HEK293 (cell line): ENCODE measurements around the gene INTS7.
"Not testable (repeated sequence)": the region's sequence is repeated elsewhere in the genome, so short reads cannot be mapped to it uniquely, and the experiment has no call there.

ENCODE experiments used
- CTCF ChIP-seq: fragments of 450-650 bp; formaldehyde crosslinking; IDR thresholded peaks from 2 replicates; pipeline ENCODE4 v1.5.1; 2016; ENCODE audit warnings: missing biosample characterization, missing genetic modification characterization
- ZFP37 ChIP-seq: fragments of 450-650 bp; formaldehyde crosslinking; IDR thresholded peaks from 2 replicates; pipeline ENCODE4 v1.5.1; 2016; ENCODE audit warnings: missing biosample characterization, missing genetic modification characterization
- ZNF398 ChIP-seq: fragments of 450-650 bp; formaldehyde crosslinking; IDR thresholded peaks from 2 replicates; pipeline ENCODE4 v1.5.1; 2017; ENCODE audit warnings: missing biosample characterization, missing genetic modification characterization
- ZNF707 ChIP-seq: fragments of 450-650 bp; formaldehyde crosslinking; IDR thresholded peaks from 2 replicates; pipeline ENCODE4 v1.5.1; 2016; ENCODE audit warnings: missing biosample characterization, missing genetic modification characterization
- ZNF776 ChIP-seq: fragments of 450-650 bp; formaldehyde crosslinking; IDR thresholded peaks from 2 replicates; pipeline ENCODE4 v1.5.0; 2017; ENCODE audit warnings: missing biosample characterization, missing genetic modification characterization, borderline replicate concordance
- TF ChIP-seq, protein P1 (sequence below): fragments of 450-650 bp; formaldehyde crosslinking; conservative IDR thresholded peaks from 2 replicates; pipeline ENCODE4 v1.5.1; 2016; ENCODE audit warnings: low read depth, missing biosample characterization, missing genetic modification characterization

- not testable (repeated sequence) for TF ChIP-seq ZNF707 (tag by site-specific recombination); ZNF776; CTCF; ZFP37 (tag by site-specific recombination); ZNF398
- TF ChIP-seq, protein P1, sequence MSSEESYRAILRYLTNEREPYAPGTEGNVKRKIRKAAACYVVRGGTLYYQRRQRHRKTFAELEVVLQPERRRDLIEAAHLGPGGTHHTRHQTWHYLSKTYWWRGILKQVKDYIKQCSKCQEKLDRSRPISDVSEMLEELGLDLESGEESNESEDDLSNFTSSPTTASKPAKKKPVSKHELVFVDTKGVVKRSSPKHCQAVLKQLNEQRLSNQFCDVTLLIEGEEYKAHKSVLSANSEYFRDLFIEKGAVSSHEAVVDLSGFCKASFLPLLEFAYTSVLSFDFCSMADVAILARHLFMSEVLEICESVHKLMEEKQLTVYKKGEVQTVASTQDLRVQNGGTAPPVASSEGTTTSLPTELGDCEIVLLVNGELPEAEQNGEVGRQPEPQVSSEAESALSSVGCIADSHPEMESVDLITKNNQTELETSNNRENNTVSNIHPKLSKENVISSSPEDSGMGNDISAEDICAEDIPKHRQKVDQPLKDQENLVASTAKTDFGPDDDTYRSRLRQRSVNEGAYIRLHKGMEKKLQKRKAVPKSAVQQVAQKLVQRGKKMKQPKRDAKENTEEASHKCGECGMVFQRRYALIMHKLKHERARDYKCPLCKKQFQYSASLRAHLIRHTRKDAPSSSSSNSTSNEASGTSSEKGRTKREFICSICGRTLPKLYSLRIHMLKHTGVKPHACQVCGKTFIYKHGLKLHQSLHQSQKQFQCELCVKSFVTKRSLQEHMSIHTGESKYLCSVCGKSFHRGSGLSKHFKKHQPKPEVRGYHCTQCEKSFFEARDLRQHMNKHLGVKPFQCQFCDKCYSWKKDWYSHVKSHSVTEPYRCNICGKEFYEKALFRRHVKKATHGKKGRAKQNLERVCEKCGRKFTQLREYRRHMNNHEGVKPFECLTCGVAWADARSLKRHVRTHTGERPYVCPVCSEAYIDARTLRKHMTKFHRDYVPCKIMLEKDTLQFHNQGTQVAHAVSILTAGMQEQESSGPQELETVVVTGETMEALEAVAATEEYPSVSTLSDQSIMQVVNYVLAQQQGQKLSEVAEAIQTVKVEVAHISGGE, result not testable (repeated sequence)
These were observed 81.8 kb downstream of the INTS7 start for GRCh38 chr1:211953543-211953942.
